ENCODE data around the gene AQP5.
"Not testable (repeated sequence)": the region's sequence is repeated elsewhere in the genome, so short reads cannot be mapped to it uniquely, and the experiment has no call there.

AQP5 gene

DNA sequence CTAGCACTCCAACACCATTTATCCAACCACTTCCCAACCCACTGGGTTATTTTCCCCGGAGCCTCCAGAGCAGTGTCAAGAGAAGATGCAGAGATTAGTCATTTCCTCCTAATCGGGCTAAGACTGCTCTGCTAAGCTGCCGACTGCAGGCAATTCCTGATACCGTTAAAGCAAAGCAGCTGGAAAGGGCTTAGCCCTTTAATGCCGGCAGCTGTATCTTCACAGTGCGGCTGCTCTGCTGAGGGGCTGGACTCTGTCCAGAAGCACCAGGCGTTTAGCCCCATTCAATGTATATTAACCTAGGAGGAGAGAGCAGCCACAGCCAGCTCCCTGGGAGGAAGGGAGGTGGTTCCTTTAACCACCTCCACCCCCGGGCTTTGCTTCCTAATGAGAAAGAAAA, 22.2 kb downstream of the AQP5 start:
- peak; percentile 52 for DNase-seq

DNA sequence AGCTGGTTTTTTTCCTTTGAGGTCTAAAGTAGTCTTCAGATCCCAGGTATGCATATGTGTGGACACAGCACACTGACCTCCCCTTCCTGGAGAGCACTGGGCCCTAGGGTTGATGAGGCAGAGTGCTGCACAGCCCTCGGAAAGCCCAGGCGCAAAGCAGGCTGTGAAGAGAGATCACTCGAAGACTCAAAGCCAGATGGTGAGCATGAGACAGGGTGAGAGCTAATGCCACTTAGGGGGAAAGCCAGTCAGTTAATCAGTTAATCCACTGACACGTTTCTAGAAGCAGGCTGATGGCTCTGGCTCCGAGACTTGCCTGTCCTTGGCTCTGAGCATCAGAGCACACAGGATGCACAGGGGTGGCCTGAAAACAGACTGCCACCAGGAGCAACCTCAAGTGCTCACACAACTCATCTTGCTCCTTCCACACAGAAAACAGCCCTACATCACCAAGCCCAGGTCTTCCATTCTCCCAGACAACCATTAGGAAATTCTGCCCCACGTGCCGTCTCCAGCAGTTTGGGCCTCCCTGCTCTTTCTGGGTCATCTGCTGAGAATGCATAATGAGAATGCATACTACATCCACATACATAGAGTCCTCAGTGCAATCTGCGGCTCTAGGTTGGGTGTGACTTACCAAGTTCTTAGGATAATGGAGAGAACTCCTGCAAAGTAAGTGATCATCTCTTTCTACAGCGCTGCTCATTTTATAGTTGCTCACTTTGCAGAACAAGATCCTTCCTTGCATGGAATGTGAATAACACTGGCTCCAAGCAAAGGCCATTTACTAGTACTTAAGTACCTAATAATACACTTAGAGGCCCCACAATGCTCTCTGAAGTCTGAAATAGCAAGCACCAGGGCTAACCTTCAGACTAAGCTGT, 23.0 kb downstream of the AQP5 start:
- no peak for DNase-seq

DNA sequence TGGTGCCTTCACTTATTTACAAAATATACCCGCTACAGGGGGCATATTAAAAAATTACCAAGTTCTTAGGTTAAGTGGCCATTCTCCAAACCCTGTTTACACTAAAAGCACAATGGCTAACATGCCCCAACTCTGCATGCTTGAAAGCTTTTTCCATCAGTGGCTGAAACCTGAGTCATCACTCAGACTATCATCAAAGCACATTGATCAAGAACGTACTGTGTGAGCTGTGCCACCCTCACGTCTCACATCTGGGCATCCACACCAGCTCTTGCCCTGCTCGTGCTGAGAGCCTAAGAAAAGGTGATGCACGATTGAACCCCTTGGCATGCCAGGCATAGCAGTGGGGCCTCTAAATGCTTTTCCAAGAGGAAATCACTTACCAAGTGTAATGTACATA, 24.3 kb downstream of the AQP5 start:
- no peak for DNase-seq

- DNase-seq: not testable (repeated sequence)
Observed at GRCh38 chr12:49986476-49986875, 24.8 kb downstream of the AQP5 start.

DNA sequence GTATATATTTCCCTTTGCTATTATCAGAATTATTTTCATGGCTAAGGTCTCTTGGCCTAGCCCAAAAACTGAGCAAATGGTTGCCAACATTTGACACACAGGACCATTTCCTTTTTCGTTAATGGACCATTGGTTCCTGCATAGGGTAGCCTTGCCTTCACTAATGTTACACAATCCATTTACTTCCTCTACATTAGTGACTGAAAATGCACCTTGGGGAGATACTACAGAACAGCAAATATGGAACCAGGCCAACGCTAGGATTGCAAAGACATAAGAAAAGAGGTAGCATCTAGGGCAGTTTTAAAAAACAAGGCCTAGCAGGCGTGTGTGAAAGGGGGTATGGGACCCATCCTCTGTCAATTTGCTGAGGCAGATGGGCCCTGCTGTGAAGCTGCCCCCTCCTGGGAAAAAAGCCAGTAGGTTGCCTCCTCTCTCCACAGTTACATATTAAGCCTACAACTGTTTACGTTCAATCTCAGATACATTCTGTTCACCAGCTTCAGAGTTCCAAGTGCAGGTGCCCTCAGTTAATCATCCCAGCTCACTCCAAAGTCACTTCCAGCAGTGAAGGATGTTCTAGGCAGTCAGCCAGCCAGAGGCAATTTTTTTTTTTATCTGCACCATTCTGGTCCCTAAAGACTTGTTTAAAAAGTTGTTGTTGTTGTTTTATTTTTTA, 26.1 kb downstream of the AQP5 start:
- DNase-seq: no peak

- DNase-seq: not testable (repeated sequence)
Observed at GRCh38 chr12:49989400-49989799, 27.7 kb downstream of the AQP5 start.

- no peak for DNase-seq
Observed at GRCh38 chr12:49990273-49990672, 28.6 kb downstream of the AQP5 start.

DNA sequence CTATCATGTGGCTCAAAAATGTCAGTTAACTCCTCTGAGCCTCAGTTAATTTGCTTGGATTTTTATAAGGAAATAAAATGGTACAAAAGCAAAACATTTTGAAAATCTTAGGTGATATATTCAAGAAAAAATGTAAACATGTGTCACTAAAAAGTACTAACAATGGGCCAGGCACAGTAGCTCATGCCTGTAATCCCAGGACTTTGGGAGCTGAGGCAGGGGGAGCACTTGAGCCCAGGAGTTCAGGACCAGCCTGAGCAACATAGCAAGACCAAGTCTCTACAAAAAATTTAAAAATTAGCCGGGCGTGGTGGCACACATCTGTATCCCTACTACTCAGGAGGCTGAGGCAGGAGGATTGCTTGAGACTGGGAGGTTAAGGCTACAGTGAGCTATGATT, 36.8 kb downstream of the AQP5 start:
- DNase-seq: no peak

DNA sequence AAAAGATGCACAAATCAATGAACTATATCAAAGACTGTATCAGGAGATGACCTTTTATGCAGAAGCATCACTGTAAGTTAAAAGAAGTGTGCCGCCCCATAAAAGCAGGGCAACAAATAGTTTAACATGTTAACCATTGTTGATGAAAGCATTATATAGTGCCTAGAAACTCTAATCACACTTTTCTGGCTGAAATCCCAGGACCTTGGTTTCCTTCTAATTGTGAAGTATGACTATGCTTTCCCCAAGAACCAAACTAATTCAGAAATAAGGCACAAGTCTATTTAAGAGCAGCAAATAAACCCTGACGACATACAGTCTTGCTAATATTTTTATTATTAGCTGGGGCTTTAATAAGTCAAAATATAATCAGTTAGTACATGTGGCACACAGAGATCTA, 41.9 kb downstream of the AQP5 start:
- DNase-seq: no peak

DNA sequence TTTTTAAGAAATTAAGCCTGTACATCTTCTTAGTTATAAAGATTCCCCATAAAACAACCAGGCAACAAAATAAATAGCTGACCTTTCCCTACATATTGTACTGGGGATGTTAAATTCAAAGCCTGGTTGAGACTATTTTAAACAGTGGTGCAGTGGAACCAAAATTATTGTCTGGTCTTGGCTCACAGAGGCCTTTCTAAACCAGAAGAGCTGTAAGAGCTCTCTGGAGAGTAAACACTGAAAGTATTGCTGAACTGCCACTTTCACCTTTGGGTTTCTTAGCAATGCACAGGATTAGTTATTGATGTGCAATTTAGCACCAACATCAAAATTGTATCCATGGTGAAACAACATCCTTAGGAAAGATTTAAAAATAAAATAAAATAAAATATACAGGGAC, 43.0 kb downstream of the AQP5 start:
- no peak for DNase-seq

DNA sequence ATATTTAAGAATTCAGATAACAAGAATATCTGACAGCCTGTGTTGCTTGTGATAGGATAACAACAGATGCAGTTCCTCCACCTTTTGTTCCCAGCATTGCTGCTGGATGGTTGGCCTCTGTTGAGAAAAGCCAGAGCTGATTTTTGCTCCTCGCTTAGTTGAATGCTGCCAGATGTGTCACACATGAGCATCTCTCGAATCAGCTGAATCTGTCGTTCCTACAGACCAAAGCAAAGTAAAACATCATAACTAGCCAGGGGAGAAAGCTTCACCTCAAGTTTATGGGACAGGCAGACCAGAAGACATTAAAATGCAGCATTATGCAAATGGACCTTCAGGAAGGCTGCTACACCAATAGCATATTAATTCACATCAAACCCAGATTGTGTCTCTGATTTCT, 43.5 kb downstream of the AQP5 start:
- no peak for DNase-seq

DNA sequence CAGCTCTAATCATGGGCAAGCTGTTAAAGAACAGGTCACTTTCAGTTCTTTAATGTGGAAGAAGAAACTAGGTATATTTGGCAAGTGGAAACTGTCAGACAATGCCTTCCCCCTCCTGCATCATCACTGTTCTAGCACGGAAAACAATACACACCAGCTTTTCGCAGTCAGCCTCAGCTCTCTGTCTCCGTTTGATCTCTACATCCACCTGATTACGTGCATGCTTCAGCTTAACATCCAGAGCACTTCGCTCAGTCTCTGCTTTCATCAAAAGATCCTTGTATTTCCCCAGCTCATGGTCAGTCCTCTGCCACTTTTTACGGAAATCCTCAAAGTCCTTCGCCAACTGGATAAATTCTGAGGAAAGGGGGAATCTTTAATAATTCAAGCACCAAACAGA, 44.6 kb downstream of the AQP5 start:
- DNase-seq: no peak

DNA sequence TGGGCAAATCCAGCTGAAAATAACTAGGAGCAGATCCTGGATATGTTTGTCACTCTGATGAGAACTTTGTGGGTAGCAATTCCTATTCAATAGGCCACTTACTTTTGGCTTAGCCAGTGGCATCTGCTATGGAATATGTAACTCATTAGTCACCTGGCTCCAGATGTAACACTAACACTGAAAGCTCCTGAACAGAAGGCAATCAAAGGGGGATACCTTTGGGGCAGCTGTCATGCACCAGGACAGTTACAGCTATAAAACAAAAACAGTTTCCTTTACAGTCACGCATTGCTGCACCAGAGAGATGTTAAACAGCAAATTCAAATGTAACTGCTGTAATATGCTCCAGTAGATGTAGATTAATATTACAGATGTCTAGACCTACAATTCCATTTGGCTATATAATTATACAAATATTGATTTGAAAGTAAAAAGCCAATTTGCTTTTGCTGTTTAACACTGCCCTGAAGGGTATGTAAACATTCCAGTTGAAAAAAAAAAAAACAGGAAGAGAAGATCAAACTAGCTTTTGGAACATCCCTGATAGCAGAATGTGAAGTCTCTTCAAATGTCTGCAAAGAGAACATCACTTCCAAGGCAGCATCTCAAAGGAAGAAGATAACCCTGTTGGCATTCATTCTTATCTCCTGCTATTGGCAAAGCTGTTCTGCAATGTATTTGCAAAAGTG, 45.2 kb downstream of the AQP5 start:
- no peak for DNase-seq

- DNase-seq: no peak
Observed at GRCh38 chr12:50013361-50014147, 51.9 kb downstream of the AQP5 start.

DNA sequence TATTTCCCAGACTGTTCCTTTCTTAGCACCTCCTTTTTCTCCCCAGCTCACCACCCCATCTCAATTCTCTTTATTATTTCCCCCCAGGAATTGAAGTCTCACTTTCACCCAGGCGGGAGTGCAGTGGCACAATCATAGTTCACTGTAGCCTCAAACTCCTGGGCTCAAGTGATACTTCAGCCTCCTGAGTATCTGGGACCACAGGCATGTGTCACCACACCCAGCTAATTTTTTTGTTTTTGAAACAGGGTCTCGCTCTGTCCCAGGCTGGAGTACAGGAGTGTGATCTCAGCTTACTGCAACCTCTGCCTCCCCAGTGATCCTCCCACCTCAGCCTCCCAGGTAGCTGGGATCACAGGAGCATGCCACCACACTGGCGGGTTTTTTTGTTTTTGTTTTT, 52.7 kb downstream of the AQP5 start:
- no peak for DNase-seq

Data from NCI-H1105 (cell line).